ENCODE measurements around the gene ADNP. TPM values are rescaled to one million over a fixed set of nuclear protein-coding genes. Genes with fewer than 3 reads are reported as not detected.

The ADNP gene
- polyA plus RNA-seq, 2 of the 4 experiments (the other 2 are of a cell fraction): 36.7 to 37.2 TPM

DNA sequence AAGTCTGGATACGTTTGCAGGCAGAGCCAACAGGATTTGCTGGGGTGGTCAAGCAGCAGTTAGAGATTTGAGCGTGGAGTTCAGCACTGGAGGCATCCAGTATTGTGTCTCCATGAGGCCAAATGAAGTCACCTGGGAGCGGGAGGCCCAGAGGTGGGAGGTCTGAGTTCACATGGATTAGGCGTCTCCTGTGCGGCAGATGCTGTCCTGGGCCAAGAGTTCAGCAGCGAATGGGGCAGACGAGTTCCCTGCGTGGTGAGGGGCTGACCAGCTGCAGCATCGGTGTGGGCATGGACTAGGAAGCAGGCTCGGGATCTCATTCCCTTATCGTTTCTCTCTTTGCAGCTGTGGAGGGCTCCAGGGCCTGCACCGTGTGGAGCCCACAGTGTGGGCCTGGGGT is 70.2 kb downstream of the ADNP start:
- FAIRE-seq: no peak
- TF ChIP-seq CBX2 (IDR thresholded peaks at IDR 0.05; ENCODE audit: borderline replicate concordance, low read depth): no peak
- TF ChIP-seq HOXB13 (CRISPR knock-in tag; IDR thresholded peaks at IDR 0.05; ENCODE audit: low read depth): no peak
- TF ChIP-seq RFX5 (IDR thresholded peaks at IDR 0.05): no peak
- TF ChIP-seq RAD21 (conservative IDR thresholded peaks at IDR 0.05 in 1 of 2, IDR thresholded peaks at IDR 0.05 in 1 of 2): no peak
- TF ChIP-seq BHLHE40 (IDR thresholded peaks at IDR 0.05; ENCODE audit: low read depth, low read length): no peak
- TF ChIP-seq POLR2AphosphoS2 (conservative IDR thresholded peaks at IDR 0.05; ENCODE audit: low read length): no peak
- TF ChIP-seq ESRRA (IDR thresholded peaks at IDR 0.05; ENCODE audit: borderline replicate concordance, low read length): no peak
- TF ChIP-seq, protein P1, sequence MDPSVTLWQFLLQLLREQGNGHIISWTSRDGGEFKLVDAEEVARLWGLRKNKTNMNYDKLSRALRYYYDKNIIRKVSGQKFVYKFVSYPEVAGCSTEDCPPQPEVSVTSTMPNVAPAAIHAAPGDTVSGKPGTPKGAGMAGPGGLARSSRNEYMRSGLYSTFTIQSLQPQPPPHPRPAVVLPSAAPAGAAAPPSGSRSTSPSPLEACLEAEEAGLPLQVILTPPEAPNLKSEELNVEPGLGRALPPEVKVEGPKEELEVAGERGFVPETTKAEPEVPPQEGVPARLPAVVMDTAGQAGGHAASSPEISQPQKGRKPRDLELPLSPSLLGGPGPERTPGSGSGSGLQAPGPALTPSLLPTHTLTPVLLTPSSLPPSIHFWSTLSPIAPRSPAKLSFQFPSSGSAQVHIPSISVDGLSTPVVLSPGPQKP (IDR thresholded peaks at IDR 0.05; ENCODE audit: low read depth, low read length): no peak
- TF ChIP-seq POLR2A (IDR thresholded peaks at IDR 0.05; ENCODE audit: low read length): no peak
- TF ChIP-seq, protein P2, sequence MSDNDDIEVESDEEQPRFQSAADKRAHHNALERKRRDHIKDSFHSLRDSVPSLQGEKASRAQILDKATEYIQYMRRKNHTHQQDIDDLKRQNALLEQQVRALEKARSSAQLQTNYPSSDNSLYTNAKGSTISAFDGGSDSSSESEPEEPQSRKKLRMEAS (IDR thresholded peaks at IDR 0.05): no peak
- TF ChIP-seq ZC3H11A (IDR thresholded peaks at IDR 0.05): no peak
- no peak for TF ChIP-seq CHD2 (IDR thresholded peaks at IDR 0.05; ENCODE audit: low read length, partially characterized antibody)
- no peak for TF ChIP-seq HDAC2 (IDR thresholded peaks at IDR 0.05)
- TF ChIP-seq, protein P3, sequence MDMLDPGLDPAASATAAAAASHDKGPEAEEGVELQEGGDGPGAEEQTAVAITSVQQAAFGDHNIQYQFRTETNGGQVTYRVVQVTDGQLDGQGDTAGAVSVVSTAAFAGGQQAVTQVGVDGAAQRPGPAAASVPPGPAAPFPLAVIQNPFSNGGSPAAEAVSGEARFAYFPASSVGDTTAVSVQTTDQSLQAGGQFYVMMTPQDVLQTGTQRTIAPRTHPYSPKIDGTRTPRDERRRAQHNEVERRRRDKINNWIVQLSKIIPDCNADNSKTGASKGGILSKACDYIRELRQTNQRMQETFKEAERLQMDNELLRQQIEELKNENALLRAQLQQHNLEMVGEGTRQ (IDR thresholded peaks at IDR 0.05): no peak
- no peak for TF ChIP-seq RNF2 (IDR thresholded peaks at IDR 0.05; ENCODE audit: borderline replicate concordance, low read depth)
- no peak for TF ChIP-seq SMC3 (IDR thresholded peaks at IDR 0.05)
- Histone ChIP-seq H3K27ac (no peak overlapping the region), H3K4me1 (peaks cover 8% of the 10 kb centered on the region), H3K4me2 (no peak overlapping the region), H3K4me3 (no peak overlapping the region), H3K9me3 (no peaks in the 10 kb centered on the region)
- 92% methylated on average over 12 of the region's 12 CpGs for WGBS (ENCODE audit: missing lambda C conversion rate)
- no peak for DNase-seq (ENCODE audit: low read depth in 1 of 2, low spot score in 1 of 2)
- ChIA-PET CTCF (interaction anchor here (0.6 kb wide), 1 partner anchor 446 kb away, joined by 3 read pairs; no protein-coding TSS in a partner anchor), POLR2A (no interaction called here)
- no peak; a peak in 1 of 6 replicates for ATAC-seq

DNA sequence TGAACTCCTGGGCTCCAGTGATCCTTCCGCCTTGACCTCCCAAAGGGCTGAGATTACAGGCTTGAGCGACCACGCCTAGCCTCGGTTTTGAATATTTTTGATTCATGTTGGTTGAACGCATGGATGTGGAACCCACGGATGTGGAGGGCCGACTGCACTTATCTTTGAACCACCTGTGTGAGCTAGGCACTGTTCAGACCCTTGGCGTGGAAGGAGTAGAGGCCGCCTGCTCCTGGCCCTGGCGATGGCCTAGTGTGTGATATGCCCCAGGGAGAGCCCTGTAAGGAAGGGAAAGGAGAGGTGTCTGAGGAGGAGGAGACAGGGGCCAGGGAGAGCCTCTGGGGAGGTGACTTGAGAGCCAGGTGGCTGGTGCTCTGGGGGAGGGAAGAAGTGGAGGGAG is 72.1 kb downstream of the ADNP start:
- TF ChIP-seq RCOR1 (IDR thresholded peaks at IDR 0.05; ENCODE audit: low read depth, low read length) (no peak), TP53 (CRISPR knock-in tag; IDR thresholded peaks at IDR 0.05) (no peak), MYC (IDR thresholded peaks at IDR 0.05; ENCODE audit: borderline replicate concordance, low read length) (no peak), JUN (IDR thresholded peaks at IDR 0.05) (no peak), ZSCAN20 (CRISPR knock-in tag; IDR thresholded peaks at IDR 0.05) (no peak), KDM1A (IDR thresholded peaks at IDR 0.05; ENCODE audit: low read depth) (no peak), RFX5 (IDR thresholded peaks at IDR 0.05) (no peak), NPAS2 (CRISPR knock-in tag; IDR thresholded peaks at IDR 0.05; ENCODE audit: borderline replicate concordance) (no peak), ZC3H11A (IDR thresholded peaks at IDR 0.05) (no peak), CBX2 (IDR thresholded peaks at IDR 0.05; ENCODE audit: borderline replicate concordance, low read depth) (no peak), FOSL2 (IDR thresholded peaks at IDR 0.05) (no peak), FOSL2 (CRISPR knock-in tag; IDR thresholded peaks at IDR 0.05) (no peak), RARB (CRISPR knock-in tag; IDR thresholded peaks at IDR 0.05) (no peak), CHD4 (IDR thresholded peaks at IDR 0.05; ENCODE audit: borderline replicate concordance) (no peak)
- TF ChIP-seq, protein P4, sequence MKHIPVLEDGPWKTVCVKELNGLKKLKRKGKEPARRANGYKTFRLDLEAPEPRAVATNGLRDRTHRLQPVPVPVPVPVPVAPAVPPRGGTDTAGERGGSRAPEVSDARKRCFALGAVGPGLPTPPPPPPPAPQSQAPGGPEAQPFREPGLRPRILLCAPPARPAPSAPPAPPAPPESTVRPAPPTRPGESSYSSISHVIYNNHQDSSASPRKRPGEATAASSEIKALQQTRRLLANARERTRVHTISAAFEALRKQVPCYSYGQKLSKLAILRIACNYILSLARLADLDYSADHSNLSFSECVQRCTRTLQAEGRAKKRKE (CRISPR knock-in tag; IDR thresholded peaks at IDR 0.05; ENCODE audit: low read depth): no peak
- TF ChIP-seq, protein P5, sequence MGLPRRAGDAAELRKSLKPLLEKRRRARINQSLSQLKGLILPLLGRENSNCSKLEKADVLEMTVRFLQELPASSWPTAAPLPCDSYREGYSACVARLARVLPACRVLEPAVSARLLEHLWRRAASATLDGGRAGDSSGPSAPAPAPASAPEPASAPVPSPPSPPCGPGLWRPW (IDR thresholded peaks at IDR 0.05): no peak
- TF ChIP-seq, protein P6, sequence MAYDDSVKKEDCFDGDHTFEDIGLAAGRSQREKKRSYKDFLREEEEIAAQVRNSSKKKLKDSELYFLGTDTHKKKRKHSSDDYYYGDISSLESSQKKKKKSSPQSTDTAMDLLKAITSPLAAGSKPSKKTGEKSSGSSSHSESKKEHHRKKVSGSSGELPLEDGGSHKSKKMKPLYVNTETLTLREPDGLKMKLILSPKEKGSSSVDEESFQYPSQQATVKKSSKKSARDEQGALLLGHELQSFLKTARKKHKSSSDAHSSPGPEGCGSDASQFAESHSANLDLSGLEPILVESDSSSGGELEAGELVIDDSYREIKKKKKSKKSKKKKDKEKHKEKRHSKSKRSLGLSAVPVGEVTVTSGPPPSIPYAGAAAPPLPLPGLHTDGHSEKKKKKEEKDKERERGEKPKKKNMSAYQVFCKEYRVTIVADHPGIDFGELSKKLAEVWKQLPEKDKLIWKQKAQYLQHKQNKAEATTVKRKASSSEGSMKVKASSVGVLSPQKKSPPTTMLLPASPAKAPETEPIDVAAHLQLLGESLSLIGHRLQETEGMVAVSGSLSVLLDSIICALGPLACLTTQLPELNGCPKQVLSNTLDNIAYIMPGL (CRISPR knock-in tag; IDR thresholded peaks at IDR 0.05; ENCODE audit: borderline replicate concordance): no peak
- H3K4me2 ChIP-seq: no peak overlapping the region
- FAIRE-seq (no peak), DNase-seq (ENCODE audit: low read depth in 1 of 2, low spot score in 1 of 2) (no peak), ATAC-seq (no peak)
- H3K9me3 ChIP-seq: no peaks in the 10 kb centered on the region
- no peak overlapping the region for H3K27ac ChIP-seq
- ChIA-PET CTCF (interaction anchor here (0.7 to 1.8 kb wide), 4 partner anchors 14 to 70 kb away, joined by 3 to 5 read pairs (median 4); partner anchors contain the start of gene BCAS4), POLR2A (no interaction called here)
- H3K4me1 ChIP-seq: peaks cover 21% of the 10 kb centered on the region
- WGBS (ENCODE audit: missing lambda C conversion rate): 96% methylated on average over 10 of the region's 10 CpGs
- H3K4me3 ChIP-seq: no peak overlapping the region
